WTC11 (cell line): ENCODE measurements around the gene BORCS6. TPM values are rescaled to one million over a fixed set of nuclear protein-coding genes. Genes with fewer than 3 reads are reported as not detected.
A peak's percentile ranks its signal among the peaks of the same experiment; 100 is the strongest.

Experiments used
- ATAC-seq: fragments of 200-7000 bp; cut with Tn5 transposase; 2 replicates; pipeline ENCODE4 v1.10.0; 2021; ENCODE audit warnings: mild to moderate bottlenecking, moderate library complexity
- CTCF ChIA-PET: fragments of 300-600 bp; sonication (Branson Sonifier 250); formaldehyde crosslinking; loops from one replicate; lab custom pipeline; 2021; ENCODE audit warnings: antibody characterized with exemption; lab: Charles Lee
- POLR2A ChIA-PET: fragments of 350-600 bp; sonication (Branson Sonifier 250); formaldehyde crosslinking; loops from one replicate; lab custom pipeline; 2021; ENCODE audit warnings: antibody characterized with exemption; lab: Charles Lee
- DNase-seq: peaks from one replicate; pipeline ENCODE4 v3.0.0; 2021; ENCODE audit warnings: low spot score
- H3K27ac Mint-ChIP-seq: 2 replicates; pipeline ENCODE4 v1.8.0; 2021; ENCODE audit warnings: mixed read lengths
- H3K27me3 Mint-ChIP-seq: 2 replicates; pipeline ENCODE4 v1.8.0; 2021; ENCODE audit warnings: low read depth, mild to moderate bottlenecking, moderate library complexity, mixed read lengths
- H3K36me3 Mint-ChIP-seq: 2 replicates; pipeline ENCODE4 v1.8.0; 2021; ENCODE audit warnings: mixed read lengths
- H3K4me1 Mint-ChIP-seq: 2 replicates; pipeline ENCODE4 v1.8.0; 2022; ENCODE audit warnings: mixed read lengths
- H3K4me3 Mint-ChIP-seq: 2 replicates; pipeline ENCODE4 v1.8.0; 2021; ENCODE audit warnings: mild to moderate bottlenecking, moderate library complexity, mixed read lengths
- H3K9me3 Mint-ChIP-seq: 2 replicates; pipeline ENCODE4 v1.8.0; 2021; ENCODE audit warnings: mixed read lengths
- CBFB ChIP-seq: sonication (generic); formaldehyde crosslinking; IDR thresholded peaks from 2 replicates; pipeline ENCODE4 v1.8.1; 2022; ENCODE audit warnings: mild to moderate bottlenecking, low read depth, missing genetic modification reagents
- CREM ChIP-seq: sonication (generic); formaldehyde crosslinking; IDR thresholded peaks from 2 replicates; pipeline ENCODE4 v1.8.1; 2022; ENCODE audit warnings: mild to moderate bottlenecking, missing genetic modification reagents, moderate library complexity
- ESRRA ChIP-seq: sonication (generic); formaldehyde crosslinking; IDR thresholded peaks from 2 replicates; pipeline ENCODE4 v1.8.1; 2022; ENCODE audit warnings: mild to moderate bottlenecking, missing genetic modification reagents, borderline replicate concordance
- ETV6 ChIP-seq: sonication (generic); formaldehyde crosslinking; IDR thresholded peaks from 2 replicates; pipeline ENCODE4 v1.8.1; 2022; ENCODE audit warnings: mild to moderate bottlenecking, missing genetic modification reagents
- FOXK1 ChIP-seq: sonication (generic); formaldehyde crosslinking; IDR thresholded peaks from 2 replicates; pipeline ENCODE4 v1.8.0; 2022; ENCODE audit warnings: mild to moderate bottlenecking, moderate library complexity, missing genetic modification reagents
- PRRX2 ChIP-seq: fragments of 250-450 bp; sonication (Bioruptor Pico); IDR thresholded peaks from 2 replicates; pipeline ENCODE4 v1.8.0; 2021; ENCODE audit warnings: mild to moderate bottlenecking
- SOX15 ChIP-seq: fragments of 250-450 bp; sonication (Bioruptor Pico); IDR thresholded peaks from 2 replicates; pipeline ENCODE4 v1.9.0; 2021; ENCODE audit warnings: mild to moderate bottlenecking
- TEAD4 ChIP-seq: sonication (generic); formaldehyde crosslinking; IDR thresholded peaks from 2 replicates; pipeline ENCODE4 v1.8.0; 2022; ENCODE audit warnings: mild to moderate bottlenecking, missing genetic modification reagents
- ZBTB21 ChIP-seq: sonication (generic); formaldehyde crosslinking; IDR thresholded peaks from 2 replicates; pipeline ENCODE4 v1.8.1; 2023; ENCODE audit warnings: mild to moderate bottlenecking, missing genetic modification reagents, borderline replicate concordance
- total RNA-seq: library from RNA; stranded (reverse); gene quantifications from 3 replicates; pipeline ENCODE4 v1.2.3, GENCODE V29; 2021
- TF ChIP-seq, protein P1 (sequence below): sonication (generic); formaldehyde crosslinking; IDR thresholded peaks from 2 replicates; pipeline ENCODE4 v1.8.0; 2022; ENCODE audit warnings: mild to moderate bottlenecking, missing genetic modification reagents
- TF ChIP-seq, protein P2 (sequence below): sonication (generic); formaldehyde crosslinking; IDR thresholded peaks from 2 replicates; pipeline ENCODE4 v1.8.0; 2023; ENCODE audit warnings: missing genetic modification reagents, mild to moderate bottlenecking, borderline replicate concordance
- TF ChIP-seq, protein P3 (sequence below): sonication (generic); formaldehyde crosslinking; IDR thresholded peaks from 2 replicates; pipeline ENCODE4 v1.8.0; 2023; ENCODE audit warnings: mild to moderate bottlenecking, missing genetic modification reagents
- TF ChIP-seq, protein P4 (sequence below): sonication (generic); formaldehyde crosslinking; IDR thresholded peaks from 2 replicates; pipeline ENCODE4 v1.8.0; 2022; ENCODE audit warnings: mild to moderate bottlenecking, missing genetic modification reagents
- TF ChIP-seq, protein P5 (sequence below): sonication (generic); formaldehyde crosslinking; IDR thresholded peaks from 2 replicates; pipeline ENCODE4 v1.8.1; 2023; ENCODE audit warnings: mild to moderate bottlenecking, missing genetic modification reagents, moderate library complexity
- TF ChIP-seq, protein P6 (sequence below): sonication (generic); formaldehyde crosslinking; IDR thresholded peaks from 2 replicates; pipeline ENCODE4 v1.8.0; 2022; ENCODE audit warnings: mild to moderate bottlenecking, missing genetic modification reagents
- TF ChIP-seq, protein P7 (sequence below): fragments of 250-450 bp; sonication (Bioruptor Pico); IDR thresholded peaks from 2 replicates; pipeline ENCODE4 v1.8.0; 2021; ENCODE audit warnings: mild to moderate bottlenecking
- TF ChIP-seq, protein P8 (sequence below): sonication (generic); formaldehyde crosslinking; IDR thresholded peaks from 2 replicates; pipeline ENCODE4 v1.8.1; 2022; ENCODE audit warnings: mild to moderate bottlenecking, missing genetic modification reagents, moderate library complexity, borderline replicate concordance
- TF ChIP-seq, protein P9 (sequence below): sonication (generic); formaldehyde crosslinking; IDR thresholded peaks from 2 replicates; pipeline ENCODE4 v1.8.1; 2022; ENCODE audit warnings: low read depth, mild to moderate bottlenecking, moderate library complexity, missing genetic modification reagents, borderline replicate concordance
- TF ChIP-seq, protein P10 (sequence below): sonication (generic); formaldehyde crosslinking; conservative IDR thresholded peaks from 2 replicates; pipeline ENCODE4 v1.8.1; 2022; ENCODE audit warnings: mild to moderate bottlenecking, missing genetic modification reagents
- TF ChIP-seq, protein P11 (sequence below): sonication (generic); formaldehyde crosslinking; IDR thresholded peaks from 2 replicates; pipeline ENCODE4 v1.8.1; 2022; ENCODE audit warnings: mild to moderate bottlenecking, moderate library complexity, missing genetic modification reagents

Gene BORCS6
- total RNA-seq, 1 experiment from 2014 or later, result 5.6 TPM

DNA sequence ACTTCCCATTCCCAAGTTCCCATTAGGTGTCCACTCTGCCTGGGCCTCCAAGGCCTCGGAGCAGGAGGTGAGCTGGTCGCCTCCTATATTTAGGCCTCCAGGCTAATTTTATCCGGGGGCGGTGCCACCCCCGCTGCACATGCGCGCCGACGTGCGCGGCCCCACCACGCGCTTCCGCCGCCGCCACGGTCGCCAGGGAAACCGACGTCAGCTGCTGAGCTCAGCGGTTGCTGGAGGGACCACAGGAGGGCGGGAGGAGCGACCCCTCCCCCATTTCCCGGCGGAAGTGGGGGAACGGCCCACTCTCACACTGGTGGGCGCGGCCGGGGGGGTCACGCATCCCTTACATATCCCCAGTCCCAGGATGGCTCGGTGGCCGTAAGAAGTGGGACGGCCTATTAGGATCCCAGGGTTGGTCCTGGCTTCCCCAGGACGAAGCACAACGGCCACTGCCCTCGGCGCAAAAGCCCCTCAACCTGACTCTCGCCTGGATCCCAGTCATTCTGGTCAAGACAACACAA, 38.8 kb downstream of the BORCS6 start:
- Mint-ChIP-seq H3K27ac (peak overlapping the region; percentile 89), H3K4me1 (peaks cover 14% of the 10 kb centered on the region), H3K36me3 (peaks cover 22% of the 10 kb centered on the region), H3K9me3 (no peaks in the 10 kb centered on the region), H3K27me3 (peaks cover 3% of the 10 kb centered on the region; the same call in 1 of the 2 replicates), H3K4me3 (peak overlapping the region; percentile 96)
- DNase-seq, result peak; percentile 81
- POLR2A ChIA-PET, result interaction anchor here (0.9 to 1.1 kb wide), 3 partner anchors 12 to 59 kb away, joined by 3 to 6 read pairs (median 4); partner anchors contain the start of gene AURKB
- CTCF ChIA-PET, result interaction anchor here (0.6 to 1.6 kb wide), 9 partner anchors 12 to 72 kb away, joined by 3 to 7 read pairs (median 3); partner anchors contain the start of gene HES7
- peak; percentile 1; the same call in 1 of the 2 replicates for ATAC-seq
- TF ChIP-seq CREM (CRISPR knock-in tag) (peak; percentile 25; the same call in 1 of the 2 replicates), SOX15 (no peak), TEAD4 (CRISPR knock-in tag) (no peak), PRRX2 (CRISPR knock-in tag) (no peak), FOXK1 (peak; percentile 74), CBFB (no peak), ESRRA (CRISPR knock-in tag) (no peak), ETV6 (peak; percentile 76), ZBTB21 (CRISPR knock-in tag) (no peak)
- TF ChIP-seq, protein P1, sequence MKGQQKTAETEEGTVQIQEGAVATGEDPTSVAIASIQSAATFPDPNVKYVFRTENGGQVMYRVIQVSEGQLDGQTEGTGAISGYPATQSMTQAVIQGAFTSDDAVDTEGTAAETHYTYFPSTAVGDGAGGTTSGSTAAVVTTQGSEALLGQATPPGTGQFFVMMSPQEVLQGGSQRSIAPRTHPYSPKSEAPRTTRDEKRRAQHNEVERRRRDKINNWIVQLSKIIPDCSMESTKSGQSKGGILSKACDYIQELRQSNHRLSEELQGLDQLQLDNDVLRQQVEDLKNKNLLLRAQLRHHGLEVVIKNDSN (CRISPR knock-in tag), result 0 out of 2 replicates have a peak, but pooled peaks have one; percentile 49
- TF ChIP-seq, protein P2, sequence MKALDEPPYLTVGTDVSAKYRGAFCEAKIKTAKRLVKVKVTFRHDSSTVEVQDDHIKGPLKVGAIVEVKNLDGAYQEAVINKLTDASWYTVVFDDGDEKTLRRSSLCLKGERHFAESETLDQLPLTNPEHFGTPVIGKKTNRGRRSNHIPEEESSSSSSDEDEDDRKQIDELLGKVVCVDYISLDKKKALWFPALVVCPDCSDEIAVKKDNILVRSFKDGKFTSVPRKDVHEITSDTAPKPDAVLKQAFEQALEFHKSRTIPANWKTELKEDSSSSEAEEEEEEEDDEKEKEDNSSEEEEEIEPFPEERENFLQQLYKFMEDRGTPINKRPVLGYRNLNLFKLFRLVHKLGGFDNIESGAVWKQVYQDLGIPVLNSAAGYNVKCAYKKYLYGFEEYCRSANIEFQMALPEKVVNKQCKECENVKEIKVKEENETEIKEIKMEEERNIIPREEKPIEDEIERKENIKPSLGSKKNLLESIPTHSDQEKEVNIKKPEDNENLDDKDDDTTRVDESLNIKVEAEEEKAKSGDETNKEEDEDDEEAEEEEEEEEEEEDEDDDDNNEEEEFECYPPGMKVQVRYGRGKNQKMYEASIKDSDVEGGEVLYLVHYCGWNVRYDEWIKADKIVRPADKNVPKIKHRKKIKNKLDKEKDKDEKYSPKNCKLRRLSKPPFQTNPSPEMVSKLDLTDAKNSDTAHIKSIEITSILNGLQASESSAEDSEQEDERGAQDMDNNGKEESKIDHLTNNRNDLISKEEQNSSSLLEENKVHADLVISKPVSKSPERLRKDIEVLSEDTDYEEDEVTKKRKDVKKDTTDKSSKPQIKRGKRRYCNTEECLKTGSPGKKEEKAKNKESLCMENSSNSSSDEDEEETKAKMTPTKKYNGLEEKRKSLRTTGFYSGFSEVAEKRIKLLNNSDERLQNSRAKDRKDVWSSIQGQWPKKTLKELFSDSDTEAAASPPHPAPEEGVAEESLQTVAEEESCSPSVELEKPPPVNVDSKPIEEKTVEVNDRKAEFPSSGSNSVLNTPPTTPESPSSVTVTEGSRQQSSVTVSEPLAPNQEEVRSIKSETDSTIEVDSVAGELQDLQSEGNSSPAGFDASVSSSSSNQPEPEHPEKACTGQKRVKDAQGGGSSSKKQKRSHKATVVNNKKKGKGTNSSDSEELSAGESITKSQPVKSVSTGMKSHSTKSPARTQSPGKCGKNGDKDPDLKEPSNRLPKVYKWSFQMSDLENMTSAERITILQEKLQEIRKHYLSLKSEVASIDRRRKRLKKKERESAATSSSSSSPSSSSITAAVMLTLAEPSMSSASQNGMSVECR (CRISPR knock-in tag), result peak; percentile 21; the same call in 1 of the 2 replicates
- TF ChIP-seq, protein P3, sequence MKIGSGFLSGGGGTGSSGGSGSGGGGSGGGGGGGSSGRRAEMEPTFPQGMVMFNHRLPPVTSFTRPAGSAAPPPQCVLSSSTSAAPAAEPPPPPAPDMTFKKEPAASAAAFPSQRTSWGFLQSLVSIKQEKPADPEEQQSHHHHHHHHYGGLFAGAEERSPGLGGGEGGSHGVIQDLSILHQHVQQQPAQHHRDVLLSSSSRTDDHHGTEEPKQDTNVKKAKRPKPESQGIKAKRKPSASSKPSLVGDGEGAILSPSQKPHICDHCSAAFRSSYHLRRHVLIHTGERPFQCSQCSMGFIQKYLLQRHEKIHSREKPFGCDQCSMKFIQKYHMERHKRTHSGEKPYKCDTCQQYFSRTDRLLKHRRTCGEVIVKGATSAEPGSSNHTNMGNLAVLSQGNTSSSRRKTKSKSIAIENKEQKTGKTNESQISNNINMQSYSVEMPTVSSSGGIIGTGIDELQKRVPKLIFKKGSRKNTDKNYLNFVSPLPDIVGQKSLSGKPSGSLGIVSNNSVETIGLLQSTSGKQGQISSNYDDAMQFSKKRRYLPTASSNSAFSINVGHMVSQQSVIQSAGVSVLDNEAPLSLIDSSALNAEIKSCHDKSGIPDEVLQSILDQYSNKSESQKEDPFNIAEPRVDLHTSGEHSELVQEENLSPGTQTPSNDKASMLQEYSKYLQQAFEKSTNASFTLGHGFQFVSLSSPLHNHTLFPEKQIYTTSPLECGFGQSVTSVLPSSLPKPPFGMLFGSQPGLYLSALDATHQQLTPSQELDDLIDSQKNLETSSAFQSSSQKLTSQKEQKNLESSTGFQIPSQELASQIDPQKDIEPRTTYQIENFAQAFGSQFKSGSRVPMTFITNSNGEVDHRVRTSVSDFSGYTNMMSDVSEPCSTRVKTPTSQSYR (CRISPR knock-in tag), result peak; percentile 85
- TF ChIP-seq, protein P4, sequence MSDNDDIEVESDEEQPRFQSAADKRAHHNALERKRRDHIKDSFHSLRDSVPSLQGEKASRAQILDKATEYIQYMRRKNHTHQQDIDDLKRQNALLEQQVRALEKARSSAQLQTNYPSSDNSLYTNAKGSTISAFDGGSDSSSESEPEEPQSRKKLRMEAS, result peak; percentile 82
- TF ChIP-seq, protein P5, sequence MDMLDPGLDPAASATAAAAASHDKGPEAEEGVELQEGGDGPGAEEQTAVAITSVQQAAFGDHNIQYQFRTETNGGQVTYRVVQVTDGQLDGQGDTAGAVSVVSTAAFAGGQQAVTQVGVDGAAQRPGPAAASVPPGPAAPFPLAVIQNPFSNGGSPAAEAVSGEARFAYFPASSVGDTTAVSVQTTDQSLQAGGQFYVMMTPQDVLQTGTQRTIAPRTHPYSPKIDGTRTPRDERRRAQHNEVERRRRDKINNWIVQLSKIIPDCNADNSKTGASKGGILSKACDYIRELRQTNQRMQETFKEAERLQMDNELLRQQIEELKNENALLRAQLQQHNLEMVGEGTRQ (CRISPR knock-in tag), result peak; percentile 55
- TF ChIP-seq, protein P6, sequence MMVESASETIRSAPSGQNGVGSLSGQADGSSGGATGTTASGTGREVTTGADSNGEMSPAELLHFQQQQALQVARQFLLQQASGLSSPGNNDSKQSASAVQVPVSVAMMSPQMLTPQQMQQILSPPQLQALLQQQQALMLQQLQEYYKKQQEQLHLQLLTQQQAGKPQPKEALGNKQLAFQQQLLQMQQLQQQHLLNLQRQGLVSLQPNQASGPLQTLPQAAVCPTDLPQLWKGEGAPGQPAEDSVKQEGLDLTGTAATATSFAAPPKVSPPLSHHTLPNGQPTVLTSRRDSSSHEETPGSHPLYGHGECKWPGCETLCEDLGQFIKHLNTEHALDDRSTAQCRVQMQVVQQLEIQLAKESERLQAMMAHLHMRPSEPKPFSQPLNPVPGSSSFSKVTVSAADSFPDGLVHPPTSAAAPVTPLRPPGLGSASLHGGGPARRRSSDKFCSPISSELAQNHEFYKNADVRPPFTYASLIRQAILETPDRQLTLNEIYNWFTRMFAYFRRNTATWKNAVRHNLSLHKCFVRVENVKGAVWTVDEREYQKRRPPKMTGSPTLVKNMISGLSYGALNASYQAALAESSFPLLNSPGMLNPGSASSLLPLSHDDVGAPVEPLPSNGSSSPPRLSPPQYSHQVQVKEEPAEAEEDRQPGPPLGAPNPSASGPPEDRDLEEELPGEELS, result peak; percentile 40; the same call in 1 of the 2 replicates
- TF ChIP-seq, protein P7, sequence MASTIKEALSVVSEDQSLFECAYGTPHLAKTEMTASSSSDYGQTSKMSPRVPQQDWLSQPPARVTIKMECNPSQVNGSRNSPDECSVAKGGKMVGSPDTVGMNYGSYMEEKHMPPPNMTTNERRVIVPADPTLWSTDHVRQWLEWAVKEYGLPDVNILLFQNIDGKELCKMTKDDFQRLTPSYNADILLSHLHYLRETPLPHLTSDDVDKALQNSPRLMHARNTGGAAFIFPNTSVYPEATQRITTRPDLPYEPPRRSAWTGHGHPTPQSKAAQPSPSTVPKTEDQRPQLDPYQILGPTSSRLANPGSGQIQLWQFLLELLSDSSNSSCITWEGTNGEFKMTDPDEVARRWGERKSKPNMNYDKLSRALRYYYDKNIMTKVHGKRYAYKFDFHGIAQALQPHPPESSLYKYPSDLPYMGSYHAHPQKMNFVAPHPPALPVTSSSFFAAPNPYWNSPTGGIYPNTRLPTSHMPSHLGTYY (CRISPR knock-in tag), result no peak
- TF ChIP-seq, protein P8, sequence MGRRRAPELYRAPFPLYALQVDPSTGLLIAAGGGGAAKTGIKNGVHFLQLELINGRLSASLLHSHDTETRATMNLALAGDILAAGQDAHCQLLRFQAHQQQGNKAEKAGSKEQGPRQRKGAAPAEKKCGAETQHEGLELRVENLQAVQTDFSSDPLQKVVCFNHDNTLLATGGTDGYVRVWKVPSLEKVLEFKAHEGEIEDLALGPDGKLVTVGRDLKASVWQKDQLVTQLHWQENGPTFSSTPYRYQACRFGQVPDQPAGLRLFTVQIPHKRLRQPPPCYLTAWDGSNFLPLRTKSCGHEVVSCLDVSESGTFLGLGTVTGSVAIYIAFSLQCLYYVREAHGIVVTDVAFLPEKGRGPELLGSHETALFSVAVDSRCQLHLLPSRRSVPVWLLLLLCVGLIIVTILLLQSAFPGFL (CRISPR knock-in tag), result no peak
- TF ChIP-seq, protein P9, sequence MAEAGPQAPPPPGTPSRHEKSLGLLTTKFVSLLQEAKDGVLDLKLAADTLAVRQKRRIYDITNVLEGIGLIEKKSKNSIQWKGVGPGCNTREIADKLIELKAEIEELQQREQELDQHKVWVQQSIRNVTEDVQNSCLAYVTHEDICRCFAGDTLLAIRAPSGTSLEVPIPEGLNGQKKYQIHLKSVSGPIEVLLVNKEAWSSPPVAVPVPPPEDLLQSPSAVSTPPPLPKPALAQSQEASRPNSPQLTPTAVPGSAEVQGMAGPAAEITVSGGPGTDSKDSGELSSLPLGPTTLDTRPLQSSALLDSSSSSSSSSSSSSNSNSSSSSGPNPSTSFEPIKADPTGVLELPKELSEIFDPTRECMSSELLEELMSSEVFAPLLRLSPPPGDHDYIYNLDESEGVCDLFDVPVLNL, result no peak
- TF ChIP-seq, protein P10, sequence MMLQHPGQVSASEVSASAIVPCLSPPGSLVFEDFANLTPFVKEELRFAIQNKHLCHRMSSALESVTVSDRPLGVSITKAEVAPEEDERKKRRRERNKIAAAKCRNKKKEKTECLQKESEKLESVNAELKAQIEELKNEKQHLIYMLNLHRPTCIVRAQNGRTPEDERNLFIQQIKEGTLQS (CRISPR knock-in tag), result no peak
- TF ChIP-seq, protein P11, sequence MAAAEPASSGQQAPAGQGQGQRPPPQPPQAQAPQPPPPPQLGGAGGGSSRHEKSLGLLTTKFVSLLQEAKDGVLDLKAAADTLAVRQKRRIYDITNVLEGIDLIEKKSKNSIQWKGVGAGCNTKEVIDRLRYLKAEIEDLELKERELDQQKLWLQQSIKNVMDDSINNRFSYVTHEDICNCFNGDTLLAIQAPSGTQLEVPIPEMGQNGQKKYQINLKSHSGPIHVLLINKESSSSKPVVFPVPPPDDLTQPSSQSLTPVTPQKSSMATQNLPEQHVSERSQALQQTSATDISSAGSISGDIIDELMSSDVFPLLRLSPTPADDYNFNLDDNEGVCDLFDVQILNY (CRISPR knock-in tag), result no peak
